HG03571 (cell line): Measurements from ENCODE around the gene PIK3IP1.
"Not testable (repeated sequence)": the region's sequence is repeated elsewhere in the genome, so short reads cannot be mapped to it uniquely, and the experiment has no call there.

Source experiments
- ATAC-seq: cut with Tn5 transposase; IDR thresholded peaks from one replicate; pipeline ENCODE4 v1.9.1; 2021; ENCODE audit not compliant: unreplicated experiment

The PIK3IP1 gene

DNA sequence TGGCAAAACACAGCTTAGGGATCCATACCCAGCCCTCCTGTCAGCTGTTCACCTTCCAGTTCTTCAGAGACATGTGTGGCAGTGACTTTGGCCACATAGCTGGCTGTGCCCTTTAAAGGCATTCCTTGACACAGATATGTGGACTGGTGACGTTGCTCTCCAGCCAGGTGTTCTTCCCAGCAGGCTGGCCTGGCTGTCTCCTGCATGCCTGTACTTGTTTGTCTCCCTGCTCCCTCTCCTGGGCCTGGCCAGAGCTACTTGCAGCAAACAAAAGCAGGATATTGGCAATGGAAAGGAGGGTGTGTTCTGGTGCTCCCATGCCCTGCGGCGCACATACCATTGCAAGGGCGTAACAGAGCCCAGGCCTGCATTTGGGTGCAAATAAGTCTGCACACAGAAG is 38.3 kb downstream of the PIK3IP1 start:
- ATAC-seq = no peak

- no peak for ATAC-seq
Observed at GRCh38 chr22:31250740-31251600, 41.3 kb downstream of the PIK3IP1 start.

DNA sequence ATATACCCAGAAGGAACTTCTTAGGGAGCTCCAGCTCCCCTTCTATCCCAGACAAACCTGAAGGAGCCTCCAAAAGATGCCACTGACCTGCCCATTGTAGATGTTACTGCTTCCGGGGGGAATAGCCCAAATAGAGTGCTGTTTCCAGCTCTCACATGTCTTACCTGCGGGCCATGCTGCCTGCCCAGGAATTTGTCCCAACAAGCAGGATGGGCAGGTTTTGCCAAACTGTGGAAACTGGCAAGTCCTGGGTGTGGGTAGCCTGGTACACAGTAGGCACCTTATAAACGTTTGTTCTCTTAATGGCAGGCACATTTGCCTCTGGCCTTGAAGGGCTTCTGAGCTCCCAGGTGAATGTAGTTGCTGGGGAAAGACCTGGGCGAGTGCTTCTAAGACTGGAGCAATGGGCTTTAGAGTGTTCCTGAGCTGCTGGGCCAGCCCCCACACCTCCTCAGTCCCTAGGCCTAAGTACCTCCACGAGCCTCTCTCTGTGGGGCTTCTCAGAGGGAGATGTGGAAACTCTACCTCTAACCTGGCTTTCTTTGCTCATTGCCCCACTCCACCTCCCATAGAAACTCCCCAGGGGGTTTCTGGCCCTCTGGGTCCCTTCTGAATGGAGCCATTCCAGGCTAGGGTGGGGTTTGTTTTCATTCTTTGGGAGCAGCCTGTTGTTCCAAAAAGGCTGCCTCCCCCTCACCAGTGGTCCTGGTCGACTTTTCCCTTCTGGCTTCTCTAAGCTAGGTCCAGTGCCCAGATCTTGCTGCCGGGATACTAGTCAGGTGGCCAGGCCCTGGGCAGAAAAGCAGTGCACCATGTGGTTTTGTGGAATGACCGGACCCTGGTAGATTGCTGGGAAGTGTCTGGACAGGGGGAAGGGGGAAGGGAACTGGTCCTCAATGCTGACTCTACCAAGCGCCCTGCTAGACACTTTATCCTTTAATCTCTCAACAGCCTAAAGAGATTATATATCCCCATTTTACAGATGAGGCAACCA is 43.0 kb downstream of the PIK3IP1 start:
- no peak for ATAC-seq

- no peak for ATAC-seq
Observed at GRCh38 chr22:31248138-31248745, 44.0 kb downstream of the PIK3IP1 start.

- no peak for ATAC-seq
Observed at GRCh38 chr22:31247726-31248125, 44.6 kb downstream of the PIK3IP1 start.

DNA sequence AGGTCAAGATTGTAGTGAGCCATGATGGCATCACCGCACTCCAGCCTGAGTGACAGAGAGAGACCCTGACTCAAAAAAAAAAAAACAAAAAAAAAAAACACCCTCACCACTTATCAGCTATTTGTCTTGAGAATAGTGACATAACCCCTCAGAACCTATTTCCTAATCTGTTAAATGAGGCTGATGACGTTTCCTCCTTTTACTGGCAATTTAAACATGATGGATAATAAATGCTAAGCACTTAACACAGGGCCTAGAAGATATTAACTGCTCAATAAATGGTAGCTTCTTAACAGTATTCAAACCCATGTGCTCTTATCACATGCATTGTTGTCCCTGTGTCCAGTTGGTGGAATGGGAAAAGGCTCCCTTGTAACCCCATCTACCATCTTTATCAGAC is 45.6 kb downstream of the PIK3IP1 start:
- ATAC-seq = no peak

DNA sequence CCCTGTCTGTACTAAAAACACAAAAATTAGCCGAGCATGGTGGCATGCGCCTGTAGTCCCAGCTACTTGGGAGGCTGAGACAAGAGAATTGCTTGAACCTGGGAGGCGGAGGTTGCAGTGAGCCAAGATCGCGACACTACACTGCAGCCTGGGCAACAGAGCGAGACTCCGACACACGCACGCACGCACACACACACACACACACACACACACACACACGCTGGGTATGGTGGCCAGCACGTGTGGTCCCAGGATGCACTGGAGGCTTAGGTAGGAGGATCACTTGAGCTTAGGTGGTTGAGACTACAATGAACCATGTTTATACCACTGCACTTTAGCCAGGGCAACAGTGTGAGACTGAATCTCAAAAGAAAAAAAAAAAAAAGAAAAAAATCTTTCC is 46.3 kb downstream of the PIK3IP1 start:
- not testable (repeated sequence) for ATAC-seq

- ATAC-seq = no peak
Observed at GRCh38 chr22:31244943-31245451, 47.3 kb downstream of the PIK3IP1 start.

- ATAC-seq = no peak
Observed at GRCh38 chr22:31244046-31244942, 48.0 kb downstream of the PIK3IP1 start.

DNA sequence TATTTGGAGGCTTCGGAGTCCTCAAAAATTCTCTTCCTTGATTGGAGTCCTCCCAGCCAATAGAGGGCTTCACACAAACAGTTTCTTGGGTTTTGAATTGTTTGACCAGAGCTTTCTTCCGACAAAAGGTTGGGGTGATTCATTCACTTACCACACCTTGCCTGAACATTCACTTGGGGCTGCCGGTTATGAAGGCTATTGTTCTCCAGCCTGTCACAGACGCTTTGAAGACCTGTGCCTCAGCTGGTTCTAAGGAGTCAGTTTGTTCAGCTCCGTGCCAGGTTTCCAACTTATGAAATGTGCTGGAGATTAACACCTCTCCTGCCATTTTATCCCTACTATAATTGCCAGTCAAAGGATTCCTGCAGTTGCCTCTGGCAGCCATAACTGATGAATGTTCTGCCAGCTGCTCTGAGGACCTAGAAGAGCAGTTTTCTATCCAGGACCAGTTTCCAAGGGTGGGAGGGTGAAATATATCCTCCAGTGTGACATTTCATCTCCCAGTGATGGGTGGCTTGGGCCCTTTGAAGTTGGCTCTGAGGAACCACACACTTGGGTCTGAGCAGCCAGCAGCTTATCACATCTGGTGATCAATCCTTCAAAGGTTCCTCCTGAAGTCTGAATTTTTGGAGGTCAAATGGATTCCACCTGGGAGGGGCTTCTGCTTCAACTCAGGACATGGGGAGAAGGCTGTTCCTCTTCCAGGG is 48.8 kb downstream of the PIK3IP1 start:
- no peak for ATAC-seq

GRCh38 chr22:31241936-31242335 is 50.4 kb downstream of the PIK3IP1 start:
- ATAC-seq = no peak

DNA sequence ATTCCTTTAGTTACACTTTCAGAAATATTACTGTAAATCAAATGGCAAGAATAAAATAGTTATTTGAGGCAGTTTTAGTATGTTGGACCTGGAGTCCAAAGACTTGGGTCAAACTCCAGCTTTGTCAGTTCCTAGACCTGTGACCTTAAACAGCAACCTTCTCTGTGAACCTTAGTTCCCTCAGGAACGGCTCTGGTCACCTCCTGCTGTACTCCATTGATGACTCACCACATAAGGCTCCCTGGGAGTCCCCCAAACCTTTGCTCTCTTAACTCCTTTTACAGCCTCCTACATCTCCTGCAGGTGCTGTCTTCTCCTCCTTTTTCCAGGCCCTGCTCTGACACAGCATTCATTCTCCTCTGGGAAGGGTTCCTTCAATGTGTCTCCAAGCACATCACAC is 51.1 kb downstream of the PIK3IP1 start:
- ATAC-seq = no peak

DNA sequence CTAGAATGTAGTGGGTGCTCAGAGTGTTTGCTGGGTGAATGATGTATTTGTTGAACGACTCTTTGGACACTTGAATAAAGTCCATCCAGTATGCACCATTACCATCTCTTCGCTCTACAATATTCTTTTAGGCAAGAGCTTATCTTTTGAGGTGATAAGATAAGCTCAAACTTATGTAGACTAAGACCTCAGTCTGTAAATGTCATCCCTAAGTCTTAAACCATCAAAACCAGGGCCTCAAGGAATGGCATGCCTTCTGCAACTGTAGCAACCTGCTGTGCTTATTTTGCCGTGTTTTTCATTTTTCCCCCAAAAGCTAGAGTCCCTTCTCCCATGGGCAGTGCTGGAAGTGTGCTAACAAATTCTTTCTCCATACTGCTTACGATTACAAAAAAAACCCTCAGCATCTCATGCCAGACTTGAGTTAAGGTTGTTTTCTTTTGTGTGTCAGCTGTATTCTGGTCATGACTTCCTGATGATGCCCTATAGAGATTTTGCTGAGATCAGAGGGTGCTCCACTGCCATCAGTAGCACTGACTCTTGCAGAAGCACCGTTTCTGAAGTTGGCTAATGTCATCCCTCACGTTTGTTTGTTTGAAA is 52.4 kb downstream of the PIK3IP1 start:
- ATAC-seq = no peak

DNA sequence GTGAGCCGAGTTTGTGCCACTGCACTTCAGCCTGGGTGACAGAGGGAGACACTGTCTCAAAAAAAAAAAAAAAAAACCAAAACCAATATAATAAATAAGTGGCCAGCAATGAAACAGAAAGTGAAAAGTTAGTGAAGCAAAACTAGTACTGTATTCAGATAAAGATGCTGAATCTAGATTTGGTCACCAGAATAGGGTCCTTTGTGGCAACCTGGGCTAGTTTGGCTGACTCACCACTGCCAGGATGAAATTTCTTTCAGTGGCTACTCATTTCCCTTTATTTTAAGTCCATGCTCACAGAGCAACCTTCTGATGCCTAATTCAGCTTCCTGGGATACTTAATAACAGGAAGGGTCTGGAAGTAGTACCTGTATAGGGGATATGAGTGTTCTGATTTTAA is 54.2 kb downstream of the PIK3IP1 start:
- ATAC-seq = no peak

- ATAC-seq = not testable (repeated sequence)
Observed at GRCh38 chr22:31236044-31236443, 56.2 kb downstream of the PIK3IP1 start.

DNA sequence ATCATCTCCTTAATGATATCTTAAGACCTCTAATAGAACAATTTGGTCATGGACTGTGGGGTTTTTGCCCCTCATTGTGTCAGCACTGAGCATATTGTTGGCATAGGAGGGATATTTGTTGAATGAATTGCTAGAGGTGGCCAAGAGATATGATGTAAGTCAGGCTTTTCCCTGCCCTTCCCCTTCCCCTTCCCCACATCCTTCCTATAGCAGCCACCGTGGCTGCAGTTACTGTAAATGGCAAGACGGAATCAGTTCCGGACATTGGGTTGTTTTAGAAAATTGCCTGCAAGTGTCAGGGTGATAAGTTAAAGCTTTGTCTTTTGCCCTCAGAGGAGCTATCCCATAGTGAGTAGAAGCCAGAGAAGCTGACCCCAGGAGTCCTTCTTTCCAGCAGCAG is 57.2 kb downstream of the PIK3IP1 start:
- no peak for ATAC-seq

DNA sequence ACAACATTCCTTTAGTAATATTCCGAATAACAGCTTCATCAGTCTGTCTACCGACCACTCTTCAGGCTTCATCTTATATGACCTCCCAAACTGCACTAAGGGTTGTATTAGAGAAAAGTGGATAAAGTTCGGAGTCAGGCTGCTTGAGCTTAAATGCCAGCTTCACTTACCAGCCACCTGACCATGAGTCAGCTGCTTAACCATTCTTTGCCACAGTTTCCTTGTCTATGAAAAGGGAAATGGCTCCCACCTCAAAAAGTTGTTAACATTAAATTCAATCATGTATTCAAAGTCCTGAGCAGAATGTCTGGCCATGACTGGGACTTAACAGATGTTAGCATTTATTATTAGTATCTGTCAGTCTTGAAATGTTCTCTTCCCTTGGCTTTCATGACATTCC is 59.3 kb downstream of the PIK3IP1 start:
- ATAC-seq = no peak
